ENCODE results near the gene AUTS2. TPM values are rescaled to one million over a fixed set of nuclear protein-coding genes. Genes with fewer than 3 reads are reported as not detected.

The AUTS2 gene
- total and polyA plus RNA-seq, 2 of the 8 experiments (the other 6 are each of a cell fraction or from before 2014, with no cell fraction given), result 25.9 to 101 TPM

DNA sequence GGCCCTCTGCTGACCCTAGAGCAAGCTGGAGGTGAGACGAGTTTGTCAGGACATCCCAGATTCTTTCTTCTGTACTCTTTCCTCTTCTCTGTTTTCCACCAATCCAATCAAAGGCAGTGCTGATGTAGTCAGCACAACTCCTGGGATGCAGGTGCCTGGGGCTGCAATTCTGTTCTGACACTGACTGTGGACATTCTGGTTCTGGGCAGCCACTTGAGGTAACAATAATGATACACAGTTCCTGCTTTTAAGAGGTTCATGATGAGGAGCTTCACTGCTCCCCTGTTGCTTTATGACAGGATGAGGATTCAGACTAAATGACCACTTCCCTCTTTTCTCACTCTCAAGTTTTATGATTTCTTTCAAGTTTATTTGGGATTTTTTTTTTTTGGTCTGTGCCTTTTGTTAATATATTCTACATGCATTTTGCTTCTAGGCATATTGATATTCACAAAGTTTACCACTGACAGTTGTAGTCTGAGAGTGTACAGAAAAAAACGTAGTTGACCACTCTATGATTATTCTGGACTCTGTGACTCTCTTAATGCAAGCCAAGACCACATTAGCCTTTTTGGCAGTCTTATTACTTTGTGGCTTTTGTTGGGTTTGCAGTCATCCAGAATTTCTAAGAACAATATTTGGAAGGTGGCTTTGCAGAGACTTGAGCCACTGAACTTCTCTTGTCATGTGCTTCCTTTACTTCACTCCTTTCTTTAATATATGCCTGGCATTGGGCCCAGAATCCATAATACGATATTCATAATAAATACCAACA is 247.6 kb downstream of the AUTS2 start:
- no peak for FAIRE-seq
- Histone ChIP-seq H2BK20ac (ENCODE audit: low read length) (no peak overlapping the region), H4K8ac (ENCODE audit: extremely low read depth, insufficient read depth, low read length) (no peak overlapping the region), H3K9ac (replicated peaks in 1 of 4; ENCODE audit: extremely low read depth in 1 of 4, low read depth in 3 of 4, low read length in 3 of 4) (no peak overlapping the region), H3K56ac (replicated peaks; ENCODE audit: insufficient read length, low read depth, low read length) (no peak overlapping the region), H3K4me1 (replicated peaks in 1 of 4; ENCODE audit: control insufficient read depth in 3 of 4, insufficient read depth in 4 of 4, low read length in 3 of 4) (peaks cover 0 to 3% (median 0%) of the 10 kb centered on the region in 4 experiments; a peak in 1 of 7 replicates), H3K79me1 (ENCODE audit: low read depth, low read length) (no peaks in the 10 kb centered on the region), H3K27ac (ENCODE audit: low read depth, low read length) (no peak overlapping the region), H2AK5ac (ENCODE audit: low read depth, low read length) (no peak overlapping the region), H3K79me2 (ENCODE audit: control insufficient read depth in 1 of 2, insufficient read depth in 2 of 2, low read length in 2 of 2) (no peaks in the 10 kb centered on the region), H3K23ac (ENCODE audit: insufficient read length) (no peak overlapping the region), H3K18ac (ENCODE audit: extremely low read depth, low read length) (no peak overlapping the region), H3K27me3 (replicated peaks in 1 of 4; ENCODE audit: control insufficient read depth in 3 of 4, extremely low read depth in 1 of 4, insufficient read depth in 3 of 4, low read length in 3 of 4) (no peaks in the 10 kb centered on the region), H3K9me3 (ENCODE audit: insufficient read depth in 2 of 2, low read depth in 1 of 2, low read length in 1 of 2) (no peaks in the 10 kb centered on the region), H4K5ac (ENCODE audit: insufficient read length, low read depth, low read length) (no peak overlapping the region), H3K23me2 (ENCODE audit: low read depth, low read length) (no peaks in the 10 kb centered on the region), H2BK5ac (ENCODE audit: low read depth, low read length) (no peak overlapping the region), H3K4me2 (ENCODE audit: insufficient read depth in 1 of 2, low read depth in 2 of 2, low read length in 2 of 2) (no peak overlapping the region), H2BK15ac (ENCODE audit: low read length) (no peak overlapping the region), H4K20me1 (replicated peaks in 1 of 2; ENCODE audit: control insufficient read depth in 1 of 2, insufficient read depth in 2 of 2, low read length in 2 of 2) (no peaks in the 10 kb centered on the region), H2AFZ (ENCODE audit: low read length) (no peak overlapping the region), H3K4me3 (ENCODE audit: extremely low read depth in 1 of 4, insufficient read depth in 2 of 4, low read depth in 3 of 4, low read length in 4 of 4) (no peak overlapping the region), H2BK120ac (replicated peaks; ENCODE audit: low read depth, low read length) (no peak overlapping the region), H3K4ac (replicated peaks; ENCODE audit: insufficient read length, low read depth, low read length) (no peak overlapping the region), H3K14ac (ENCODE audit: insufficient read length) (no peak overlapping the region), H4K91ac (replicated peaks; ENCODE audit: insufficient read length, low read length) (no peak overlapping the region), H2BK12ac (ENCODE audit: low read depth, low read length) (no peak overlapping the region), H3K36me3 (ENCODE audit: control insufficient read depth in 2 of 4, insufficient read depth in 4 of 4, low read length in 3 of 4) (no peaks in the 10 kb centered on the region)
- TF ChIP-seq ZNF274 (IDR thresholded peaks at IDR 0.05; ENCODE audit: borderline replicate concordance, extremely low read depth, low read length), result no peak
- no peak for TF ChIP-seq BACH1 (IDR thresholded peaks at IDR 0.05; ENCODE audit: low read length)
- TF ChIP-seq GTF2F1 (IDR thresholded peaks at IDR 0.05; ENCODE audit: borderline replicate concordance, low read depth, low read length), result no peak
- no peak for TF ChIP-seq EP300 (IDR thresholded peaks at IDR 0.05; ENCODE audit: borderline replicate concordance in 1 of 2, low read depth in 2 of 2, low read length in 2 of 2)
- no peak for TF ChIP-seq RXRA (IDR thresholded peaks at IDR 0.05; ENCODE audit: insufficient read depth, low read depth, low read length)
- DNase-seq (ENCODE audit: low read depth in 1 of 2, low spot score in 2 of 2), result no peak
- 80% methylated on average over 3 of the region's 3 CpGs; no CpG with 5 or more reads in 1 of the 2 experiments for WGBS, 2 experiments (ENCODE audit: extremely low coverage in 1 of 2, insufficient coverage in 1 of 2, insufficient read length in 1 of 2, insufficient replicate concordance in 2 of 2, low coverage in 1 of 2, low lambda C conversion rate in 2 of 2, missing lambda C conversion rate in 1 of 2)
- CTCF ChIA-PET (ENCODE audit: partially characterized antibody), result no interaction called here
- POLR2A ChIA-PET (ENCODE audit: partially characterized antibody), result interaction anchor here (0.7 kb wide), 1 partner anchor 11 kb away, joined by 4 read pairs; no protein-coding TSS in a partner anchor
